Measurements from ENCODE around the gene NRCAM.
A peak's percentile ranks its signal among the peaks of the same experiment; 100 is the strongest.
"Not testable (repeated sequence)": the region's sequence is repeated elsewhere in the genome, so short reads cannot be mapped to it uniquely, and the experiment has no call there.

The NRCAM gene

GRCh38 chr7:108468246-108468645 lies 12.0 kb upstream of the NRCAM start:
- Mint-ChIP-seq H3K4me1 (peaks cover 12% of the 10 kb centered on the region), H3K36me3 (peaks cover 11% of the 10 kb centered on the region), H3K27me3 (peaks cover 22% of the 10 kb centered on the region), H3K4me3 (no peak overlapping the region), H3K9me3 (no peaks in the 10 kb centered on the region), H3K27ac (no peak overlapping the region)
- no peak for ATAC-seq

GRCh38 chr7:108467391-108467790 lies 11.2 kb upstream of the NRCAM start:
- no peak for ATAC-seq
- peaks cover 12% of the 10 kb centered on the region for H3K4me1 Mint-ChIP-seq

GRCh38 chr7:108466322-108466721 lies 10.1 kb upstream of the NRCAM start:
- Mint-ChIP-seq H3K27me3 (peaks cover 22% of the 10 kb centered on the region), H3K4me1 (peaks cover 12% of the 10 kb centered on the region)
- not testable (repeated sequence) for H3K27ac Mint-ChIP-seq, H3K36me3 Mint-ChIP-seq, H3K9me3 Mint-ChIP-seq, H3K4me3 Mint-ChIP-seq, ATAC-seq

More at GRCh38 chr7:108467391-108467790, 11.2 kb upstream of the NRCAM start:
- Mint-ChIP-seq H3K9me3 (no peaks in the 10 kb centered on the region), H3K27me3 (peaks cover 22% of the 10 kb centered on the region), H3K27ac (no peak overlapping the region), H3K4me3 (no peak overlapping the region), H3K36me3 (peaks cover 3% of the 10 kb centered on the region)

- H3K27ac Mint-ChIP-seq, result no peak overlapping the region
- peaks cover 22% of the 10 kb centered on the region for H3K27me3 Mint-ChIP-seq
- no peak overlapping the region for H3K4me3 Mint-ChIP-seq
Measured at GRCh38 chr7:108464743-108465142, 8.5 kb upstream of the NRCAM start.

GRCh38 chr7:108463613-108464012 lies 7.4 kb upstream of the NRCAM start:
- peaks cover 3% of the 10 kb centered on the region for H3K4me1 Mint-ChIP-seq
- no peak overlapping the region for H3K4me3 Mint-ChIP-seq
- H3K27me3 Mint-ChIP-seq, result peaks cover 24% of the 10 kb centered on the region
- H3K27ac Mint-ChIP-seq, result no peak overlapping the region
- H3K36me3 Mint-ChIP-seq, result no peaks in the 10 kb centered on the region
- no peak for ATAC-seq
- no peaks in the 10 kb centered on the region for H3K9me3 Mint-ChIP-seq

More at GRCh38 chr7:108464743-108465142, 8.5 kb upstream of the NRCAM start:
- H3K9me3 Mint-ChIP-seq, result no peaks in the 10 kb centered on the region
- no peaks in the 10 kb centered on the region for H3K36me3 Mint-ChIP-seq
- ATAC-seq, result no peak
- peaks cover 12% of the 10 kb centered on the region for H3K4me1 Mint-ChIP-seq

GRCh38 chr7:108461840-108462239 lies 5.6 kb upstream of the NRCAM start:
- Mint-ChIP-seq H3K4me3 (no peak overlapping the region), H3K27ac (no peak overlapping the region), H3K36me3 (no peaks in the 10 kb centered on the region), H3K4me1 (no peaks in the 10 kb centered on the region), H3K27me3 (peaks cover 30% of the 10 kb centered on the region), H3K9me3 (no peaks in the 10 kb centered on the region)
- ATAC-seq, result no peak

GRCh38 chr7:108460964-108461363 lies 4.7 kb upstream of the NRCAM start:
- ATAC-seq, result no peak
- H3K9me3 Mint-ChIP-seq, result no peaks in the 10 kb centered on the region
- H3K27me3 Mint-ChIP-seq, result peaks cover 26% of the 10 kb centered on the region
- no peak overlapping the region for H3K27ac Mint-ChIP-seq
- no peaks in the 10 kb centered on the region for H3K36me3 Mint-ChIP-seq
- H3K4me1 Mint-ChIP-seq, result no peaks in the 10 kb centered on the region
- H3K4me3 Mint-ChIP-seq, result no peak overlapping the region

- peak; percentile 55 for ATAC-seq
- Mint-ChIP-seq H3K27me3 (peaks cover 25% of the 10 kb centered on the region), H3K36me3 (no peaks in the 10 kb centered on the region), H3K4me1 (no peaks in the 10 kb centered on the region), H3K27ac (no peak overlapping the region), H3K4me3 (no peak overlapping the region), H3K9me3 (no peaks in the 10 kb centered on the region)
Measured at GRCh38 chr7:108459922-108460551, 3.8 kb upstream of the NRCAM start.

- no peaks in the 10 kb centered on the region for H3K36me3 Mint-ChIP-seq
- H3K27me3 Mint-ChIP-seq, result peaks cover 31% of the 10 kb centered on the region
- no peaks in the 10 kb centered on the region for H3K9me3 Mint-ChIP-seq
- no peak overlapping the region for H3K27ac Mint-ChIP-seq
- peaks cover 6% of the 10 kb centered on the region for H3K4me1 Mint-ChIP-seq
- no peak for ATAC-seq
- no peak overlapping the region for H3K4me3 Mint-ChIP-seq
Measured at GRCh38 chr7:108457871-108458270, 1.6 kb upstream of the NRCAM start.

- Mint-ChIP-seq H3K27ac (no peak overlapping the region), H3K4me1 (peaks cover 10% of the 10 kb centered on the region), H3K27me3 (peaks cover 32% of the 10 kb centered on the region), H3K36me3 (no peaks in the 10 kb centered on the region), H3K4me3 (peak overlapping the region; percentile 59), H3K9me3 (no peaks in the 10 kb centered on the region)
- no peak for ATAC-seq
Measured at GRCh38 chr7:108456845-108457540, 757 bp upstream of the NRCAM start.

- no peaks in the 10 kb centered on the region for H3K9me3 Mint-ChIP-seq
- no peak overlapping the region for H3K27ac Mint-ChIP-seq
- peak overlapping the region; percentile 78 for H3K4me3 Mint-ChIP-seq
- peaks cover 46% of the 10 kb centered on the region for H3K27me3 Mint-ChIP-seq
- peaks cover 10% of the 10 kb centered on the region for H3K4me1 Mint-ChIP-seq
- ATAC-seq, result peak; percentile 54
- H3K36me3 Mint-ChIP-seq, result no peaks in the 10 kb centered on the region
Measured at GRCh38 chr7:108455551-108455997, 662 bp downstream of the NRCAM start.

- no peak overlapping the region for H3K27ac Mint-ChIP-seq
- H3K4me1 Mint-ChIP-seq, result peaks cover 10% of the 10 kb centered on the region
- H3K9me3 Mint-ChIP-seq, result no peaks in the 10 kb centered on the region
- ATAC-seq, result peak; percentile 49
- peak overlapping the region; percentile 78 for H3K4me3 Mint-ChIP-seq
- peaks cover 46% of the 10 kb centered on the region for H3K27me3 Mint-ChIP-seq
- H3K36me3 Mint-ChIP-seq, result no peaks in the 10 kb centered on the region
Measured at GRCh38 chr7:108454674-108455550, 1.3 kb downstream of the NRCAM start.

- no peak overlapping the region for H3K27ac Mint-ChIP-seq
- no peak for ATAC-seq
Measured at GRCh38 chr7:108454317-108454673, 1.9 kb downstream of the NRCAM start.

GRCh38 chr7:108453320-108453719 lies 2.9 kb downstream of the NRCAM start:
- no peaks in the 10 kb centered on the region for H3K36me3 Mint-ChIP-seq
- no peak overlapping the region for H3K27ac Mint-ChIP-seq
- ATAC-seq, result no peak
- H3K4me3 Mint-ChIP-seq, result no peak overlapping the region
- no peaks in the 10 kb centered on the region for H3K9me3 Mint-ChIP-seq
- H3K27me3 Mint-ChIP-seq, result peaks cover 41% of the 10 kb centered on the region
- H3K4me1 Mint-ChIP-seq, result peaks cover 15% of the 10 kb centered on the region

More at GRCh38 chr7:108454317-108454673, 1.9 kb downstream of the NRCAM start:
- Mint-ChIP-seq H3K36me3 (no peaks in the 10 kb centered on the region), H3K4me3 (peak overlapping the region; percentile 78), H3K9me3 (no peaks in the 10 kb centered on the region), H3K4me1 (peaks cover 10% of the 10 kb centered on the region), H3K27me3 (peaks cover 46% of the 10 kb centered on the region)

- Mint-ChIP-seq H3K4me3 (no peak overlapping the region), H3K4me1 (peaks cover 15% of the 10 kb centered on the region), H3K27me3 (peaks cover 41% of the 10 kb centered on the region)
Measured at GRCh38 chr7:108452707-108453106, 3.5 kb downstream of the NRCAM start.

More at GRCh38 chr7:108452707-108453106, 3.5 kb downstream of the NRCAM start:
- peak; percentile 48 for ATAC-seq
- Mint-ChIP-seq H3K27ac (no peak overlapping the region), H3K9me3 (no peaks in the 10 kb centered on the region), H3K36me3 (no peaks in the 10 kb centered on the region)
